Right renal cortex interstitium (tissue), 3 donors: Measurements from ENCODE around the gene APOL4. TPM values are rescaled to one million over a fixed set of nuclear protein-coding genes. Genes with fewer than 3 reads are reported as not detected.
"Not testable (repeated sequence)": the region's sequence is repeated elsewhere in the genome, so short reads cannot be mapped to it uniquely, and the experiment has no call there.

Source experiments
- DNase-seq, 3 donors: peaks; one replicate each; pipeline ENCODE4 v3.0.0-alpha.2; 2013; ENCODE audit warnings: low read depth in 3 of 3, low spot score in 2 of 3
- polyA plus RNA-seq, 3 donors: library from polyadenylated mRNA; unstranded; fragments of 120-200 nt; gene quantifications; one replicate each; pipeline ENCODE4 v1.2.1, GENCODE V29; 2013; ENCODE audit not compliant: insufficient read length in 3 of 3

APOL4 gene
- polyA plus RNA-seq, 3 donors = 6.7 to 10.9 (median 8.8) TPM

DNA sequence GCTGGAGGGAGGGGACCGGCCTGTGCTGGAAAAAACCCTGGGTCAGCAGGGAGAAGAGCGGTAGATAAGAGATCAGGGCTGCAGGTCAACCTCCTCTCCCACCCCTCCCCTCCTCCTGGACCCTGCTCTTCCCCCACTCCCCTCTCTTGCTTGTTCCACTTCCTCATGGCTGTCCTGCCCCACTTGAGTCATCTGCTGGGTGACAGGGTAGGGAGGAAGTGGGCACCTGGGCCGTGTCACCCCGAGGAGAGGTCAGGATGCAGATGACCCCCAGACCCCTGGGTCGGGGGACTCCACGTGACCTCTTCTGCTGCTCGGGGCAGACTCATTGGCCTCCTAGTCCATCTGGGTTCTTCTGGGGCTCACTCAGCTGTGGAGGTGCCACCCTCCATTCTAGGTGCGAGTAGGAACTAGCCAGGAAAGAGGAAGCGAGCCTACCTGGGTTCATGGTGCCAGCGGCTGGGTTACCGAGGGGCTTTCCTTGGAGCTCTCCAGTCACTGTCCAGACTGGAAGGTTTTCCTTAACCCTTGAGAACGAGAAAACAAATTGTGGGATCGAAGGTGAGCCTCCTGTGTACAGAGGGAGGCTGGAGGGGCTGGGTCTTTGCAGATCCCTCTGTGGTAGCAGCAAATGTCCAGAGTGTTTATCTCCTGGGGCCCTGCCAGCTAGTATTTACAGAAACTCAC lies 31.2 kb upstream of the APOL4 start:
- DNase-seq = no peak

DNA sequence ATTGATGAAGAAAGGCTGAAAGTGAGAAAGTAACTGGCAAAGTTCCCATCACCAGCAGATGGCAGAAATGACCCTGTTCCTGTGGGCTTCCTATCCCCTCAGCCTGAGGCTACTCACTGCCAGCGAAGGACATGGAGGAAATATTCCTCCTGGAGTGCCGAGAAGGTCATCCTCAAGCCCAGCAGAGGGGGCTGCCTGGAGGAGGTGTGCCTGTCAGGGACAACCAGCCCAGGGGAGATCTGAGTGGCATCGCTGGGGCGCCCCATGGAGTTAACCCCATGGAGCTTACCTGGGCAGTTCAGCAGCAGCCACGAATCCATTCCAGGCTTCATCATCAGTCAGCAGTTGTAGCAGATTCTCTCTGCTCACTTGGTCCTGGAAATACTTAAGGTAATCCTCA lies 29.4 kb upstream of the APOL4 start:
- DNase-seq = not testable (repeated sequence)

DNA sequence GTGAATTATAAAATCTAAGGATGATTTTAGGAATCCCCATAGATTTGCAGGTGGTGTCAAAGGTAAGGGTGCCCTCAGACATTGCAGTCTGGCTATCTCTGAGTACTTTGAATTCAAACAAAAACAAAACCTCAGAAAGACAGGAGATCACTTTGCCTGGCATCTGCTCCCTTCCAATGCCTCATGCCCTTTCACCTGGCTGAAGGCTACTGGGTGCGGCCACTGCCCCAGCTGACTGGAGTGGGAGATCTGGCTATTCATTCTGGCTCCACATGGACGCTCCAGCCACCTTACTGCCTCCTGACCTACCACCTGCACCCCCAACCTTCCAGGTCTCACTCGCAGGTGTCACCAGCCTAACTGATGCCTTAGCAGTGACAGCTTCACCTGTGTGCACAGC lies 28.0 kb upstream of the APOL4 start:
- not testable (repeated sequence) for DNase-seq

DNA sequence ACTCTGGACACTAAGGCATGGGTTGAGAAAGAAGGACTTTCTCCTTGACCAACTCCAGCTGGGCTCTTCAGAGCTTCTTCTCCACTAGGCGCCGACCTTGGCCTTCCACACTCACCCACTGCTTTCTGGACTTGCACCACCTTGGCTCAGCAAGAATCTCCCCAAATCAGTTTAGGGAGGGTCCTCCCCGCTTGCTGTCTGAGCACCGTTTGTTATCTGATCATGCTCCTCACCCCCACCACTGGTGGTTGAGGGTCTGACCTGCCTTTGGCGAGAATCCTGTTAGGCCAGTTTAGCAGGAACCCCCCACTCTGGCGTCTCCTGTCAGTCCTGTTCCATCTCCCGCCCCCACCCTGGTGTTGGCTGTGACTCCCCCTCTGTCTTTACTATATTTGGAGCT lies 27.3 kb upstream of the APOL4 start:
- no peak for DNase-seq

DNA sequence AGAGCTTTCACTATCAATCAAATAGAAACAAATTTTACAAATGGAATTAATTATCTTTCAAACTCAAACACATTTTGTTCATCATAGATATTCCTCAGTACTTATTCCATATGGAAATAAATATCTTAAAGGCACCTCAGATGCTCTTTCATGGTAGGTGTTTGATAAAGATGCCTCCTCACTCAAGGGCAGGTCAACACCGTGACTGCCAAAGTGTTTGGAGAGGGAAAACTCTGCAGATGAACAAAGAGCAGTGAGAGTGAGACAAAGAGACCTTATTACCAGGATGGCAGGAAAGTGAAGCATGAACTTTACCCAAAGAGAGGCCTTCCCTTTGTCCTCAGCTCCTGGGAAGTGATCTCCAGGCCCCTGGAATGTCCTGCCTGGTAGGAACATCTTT lies 26.8 kb upstream of the APOL4 start:
- not testable (repeated sequence) for DNase-seq

DNA sequence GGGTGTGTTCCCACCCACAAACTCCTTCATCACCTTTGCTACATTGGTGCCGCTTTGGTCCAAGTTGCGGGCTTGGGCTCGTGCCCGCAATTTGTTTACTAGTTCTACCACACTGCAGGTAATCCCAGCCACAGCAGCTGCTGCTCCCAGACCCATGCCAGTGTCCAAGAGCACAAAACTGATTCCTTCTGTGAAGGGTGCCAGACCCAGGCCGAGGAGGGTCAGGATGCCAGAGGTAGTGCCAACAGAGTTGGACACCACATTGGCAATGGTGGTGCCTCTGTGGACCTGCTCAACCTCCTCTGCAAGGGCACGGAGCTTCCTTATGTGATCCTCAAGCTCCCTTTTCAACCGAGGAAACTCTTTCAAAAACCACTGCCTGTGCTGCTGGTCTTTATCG lies 26.2 kb upstream of the APOL4 start:
- no peak for DNase-seq

DNA sequence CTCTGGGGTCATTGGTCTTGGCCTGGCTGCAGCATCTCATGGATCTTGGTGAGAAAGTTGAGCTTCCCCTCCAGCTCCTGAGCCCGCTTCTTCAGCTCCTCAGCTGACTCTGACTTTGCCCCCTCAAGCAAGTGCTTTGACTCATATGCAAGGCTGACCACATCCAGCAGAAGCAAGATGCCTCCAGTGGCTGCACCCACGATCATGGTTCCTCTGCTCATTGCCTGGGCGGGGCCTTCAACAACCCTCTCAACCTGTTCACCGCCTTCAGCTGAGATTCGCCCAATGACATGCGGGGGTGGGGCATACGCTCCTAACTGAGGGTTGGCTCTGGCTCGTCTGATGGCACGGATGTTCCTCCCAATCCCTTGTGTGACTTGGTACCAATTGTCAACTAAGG lies 25.8 kb upstream of the APOL4 start:
- no peak for DNase-seq

DNA sequence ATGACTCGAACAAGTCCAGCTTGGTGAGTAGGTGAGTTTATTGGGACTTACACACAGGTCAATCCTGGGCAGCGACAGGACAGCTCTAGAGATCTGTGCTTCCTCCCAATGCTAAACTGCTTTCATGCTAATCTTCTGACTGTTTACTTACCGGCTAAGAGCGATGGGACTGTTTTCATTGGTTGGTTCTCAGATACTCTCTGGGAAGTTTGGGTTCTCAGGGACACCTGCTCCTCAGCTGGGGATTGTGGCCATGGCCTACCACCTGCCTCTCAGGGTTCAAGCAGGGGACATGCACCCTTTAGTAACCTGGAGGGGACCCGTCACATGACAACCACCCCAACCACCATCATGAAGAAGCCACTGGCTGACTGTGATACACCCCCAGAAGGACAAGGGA lies 24.6 kb upstream of the APOL4 start:
- DNase-seq = no peak

DNA sequence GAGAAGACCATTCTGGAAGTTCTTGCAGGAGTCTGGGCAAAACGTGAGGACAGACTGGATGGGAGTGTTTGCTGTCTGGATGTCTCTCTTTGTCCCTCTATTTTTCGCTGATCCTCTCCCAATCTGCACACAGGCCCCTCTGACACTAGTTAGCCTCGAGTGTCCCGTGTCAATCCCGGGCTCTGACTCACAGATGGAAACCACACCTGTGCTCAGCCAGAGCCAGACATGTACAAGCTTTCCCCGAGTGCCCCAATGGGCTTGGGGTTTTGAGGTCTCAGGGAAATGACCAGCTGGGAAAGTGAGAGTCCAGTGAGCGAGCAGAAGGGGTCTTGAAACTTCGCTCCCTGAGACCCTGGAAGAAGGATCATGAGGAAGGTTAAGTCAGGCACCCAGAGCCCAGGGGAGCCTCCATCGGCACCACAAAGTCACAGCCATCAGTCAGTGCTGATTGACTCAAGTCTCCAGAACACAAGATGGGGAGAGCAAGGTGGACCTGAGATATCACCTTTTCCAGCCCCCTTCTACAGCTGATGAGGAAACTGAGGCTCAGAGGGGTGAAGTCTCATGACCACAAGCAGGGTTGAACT lies 23.8 kb upstream of the APOL4 start:
- DNase-seq = no peak

DNA sequence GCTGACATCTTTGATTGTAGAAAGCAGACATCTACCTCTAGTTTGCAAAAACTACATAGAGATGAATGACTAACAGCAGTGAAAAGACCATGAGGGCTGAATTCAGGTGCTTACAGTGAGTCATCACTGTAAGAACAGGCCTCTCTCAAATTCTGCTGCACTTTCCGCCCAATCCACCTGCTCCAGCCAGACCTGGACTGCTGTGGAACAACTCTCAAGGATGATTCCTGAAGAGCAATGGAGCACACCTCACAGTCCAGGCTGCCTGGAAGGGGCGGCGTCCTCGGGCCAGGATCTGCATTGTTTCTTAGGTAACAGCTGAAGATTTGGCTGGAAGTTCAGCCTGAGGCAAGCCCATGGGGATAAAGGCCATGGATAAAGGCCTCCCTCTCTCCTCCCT lies 22.6 kb upstream of the APOL4 start:
- no peak for DNase-seq

DNA sequence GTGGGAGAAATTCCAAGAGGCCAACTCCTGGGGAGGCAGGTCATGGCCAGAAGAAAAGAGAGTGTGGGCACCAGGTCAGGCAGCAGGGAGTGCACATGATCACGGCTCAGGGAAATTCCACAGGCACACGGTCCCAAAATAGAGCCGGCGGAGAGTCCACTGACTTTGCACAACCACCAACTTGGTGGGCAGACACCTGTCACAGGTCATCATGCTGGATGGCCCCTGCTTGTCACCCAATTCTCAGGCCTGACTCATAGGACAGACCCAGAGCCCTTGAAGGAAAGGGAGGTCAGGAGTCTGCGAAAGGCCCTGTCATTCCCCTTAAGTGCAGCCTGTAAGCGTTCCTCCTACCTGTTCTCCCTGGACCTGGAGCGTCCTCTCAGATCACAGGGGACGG lies 21.9 kb upstream of the APOL4 start:
- DNase-seq = no peak

DNA sequence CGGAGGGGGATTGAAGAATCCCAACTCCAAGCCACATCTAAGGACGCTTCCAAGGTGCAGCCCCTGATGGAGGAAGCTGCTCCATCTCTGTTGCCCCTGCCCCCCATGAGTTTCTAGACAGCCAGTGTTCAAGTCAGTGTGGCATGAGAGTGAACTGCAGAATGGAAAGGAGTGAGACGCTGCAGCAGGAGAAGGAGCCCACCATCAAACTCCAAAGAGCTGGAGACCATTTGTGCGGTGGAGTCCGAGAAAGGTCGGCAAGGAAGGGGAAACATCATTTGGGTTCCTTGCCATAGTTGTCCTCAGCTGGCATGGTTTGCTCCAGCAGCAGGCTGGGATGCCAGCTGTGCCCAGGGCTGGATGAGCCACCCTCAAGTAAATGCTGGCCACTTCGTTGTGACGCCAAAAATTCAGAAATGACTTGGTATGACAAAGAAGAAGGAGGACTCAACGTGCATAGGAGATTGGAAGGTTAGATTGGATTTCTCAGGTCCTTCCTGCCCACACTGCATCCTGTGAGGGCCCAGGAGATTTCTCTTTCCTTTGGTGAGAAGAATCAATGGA lies 21.4 kb upstream of the APOL4 start:
- DNase-seq = no peak

DNA sequence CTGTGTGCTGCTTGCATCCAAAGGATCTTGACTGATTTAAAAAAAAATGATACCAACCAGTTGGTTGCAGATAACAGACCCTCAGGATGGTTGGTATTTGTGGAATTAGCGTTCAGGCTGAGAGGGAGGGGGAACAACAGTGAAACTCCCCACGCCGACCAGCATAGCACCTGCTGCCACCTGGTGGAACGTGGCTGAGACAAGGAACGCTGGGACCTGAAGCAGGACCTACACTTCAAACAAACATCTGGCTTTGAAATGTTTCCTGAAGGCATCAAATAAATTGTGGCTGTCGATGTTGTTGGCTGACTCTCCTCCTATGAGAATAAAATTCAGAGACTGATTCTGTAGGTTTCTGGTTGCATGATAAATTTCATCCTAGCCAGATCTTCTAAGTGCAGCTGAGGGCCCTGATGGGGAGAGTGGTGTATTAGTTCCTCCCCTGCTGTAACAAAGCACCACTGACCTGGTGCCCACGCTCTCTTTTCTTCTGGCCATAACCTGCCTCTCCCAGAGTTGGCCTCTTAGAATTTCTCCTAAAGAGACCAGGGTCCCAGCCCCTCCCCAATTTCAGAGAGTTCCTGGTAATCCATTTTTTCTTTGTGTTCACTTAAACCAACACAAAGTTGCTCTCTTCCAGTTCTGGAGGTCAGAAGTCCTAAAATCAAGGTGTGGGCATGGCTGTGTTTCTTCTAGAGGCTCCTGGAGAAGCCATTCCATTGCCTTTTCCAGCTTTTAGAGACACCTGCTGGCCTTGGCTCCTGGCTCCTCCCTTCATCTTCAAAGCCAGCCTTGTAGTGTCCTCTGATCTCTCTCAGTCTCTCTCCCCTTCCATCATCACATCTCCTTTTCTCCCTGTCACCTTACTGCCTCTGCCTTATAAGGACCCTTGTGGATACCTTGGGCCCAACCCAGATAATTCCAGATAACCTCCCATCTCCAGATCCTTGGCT lies 20.5 kb upstream of the APOL4 start:
- DNase-seq = peak in 1 of 3 donors; percentile 38

DNA sequence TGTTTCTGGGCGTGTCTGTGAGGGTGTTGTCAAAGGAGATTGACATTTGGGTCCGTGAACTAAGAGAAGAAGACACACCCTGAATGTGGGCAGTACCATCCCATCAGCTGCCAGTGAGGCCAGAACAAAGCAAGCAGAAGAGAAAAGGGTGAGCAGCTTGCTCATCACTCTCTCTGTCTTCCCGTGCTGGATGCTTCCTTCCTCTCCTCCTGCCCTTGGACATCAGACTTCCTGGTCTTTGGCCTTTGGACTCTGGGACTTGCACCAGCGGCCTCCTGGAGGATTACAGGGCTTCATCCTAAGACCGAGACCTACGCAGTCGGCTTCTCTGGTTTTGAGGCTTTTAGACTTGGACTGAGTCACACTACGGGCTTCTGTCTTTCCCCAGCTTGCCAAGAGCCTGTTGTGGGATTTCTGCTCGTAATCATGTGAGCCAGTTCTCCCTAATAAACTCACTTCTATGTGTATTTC lies 18.9 kb upstream of the APOL4 start:
- no peak for DNase-seq

DNA sequence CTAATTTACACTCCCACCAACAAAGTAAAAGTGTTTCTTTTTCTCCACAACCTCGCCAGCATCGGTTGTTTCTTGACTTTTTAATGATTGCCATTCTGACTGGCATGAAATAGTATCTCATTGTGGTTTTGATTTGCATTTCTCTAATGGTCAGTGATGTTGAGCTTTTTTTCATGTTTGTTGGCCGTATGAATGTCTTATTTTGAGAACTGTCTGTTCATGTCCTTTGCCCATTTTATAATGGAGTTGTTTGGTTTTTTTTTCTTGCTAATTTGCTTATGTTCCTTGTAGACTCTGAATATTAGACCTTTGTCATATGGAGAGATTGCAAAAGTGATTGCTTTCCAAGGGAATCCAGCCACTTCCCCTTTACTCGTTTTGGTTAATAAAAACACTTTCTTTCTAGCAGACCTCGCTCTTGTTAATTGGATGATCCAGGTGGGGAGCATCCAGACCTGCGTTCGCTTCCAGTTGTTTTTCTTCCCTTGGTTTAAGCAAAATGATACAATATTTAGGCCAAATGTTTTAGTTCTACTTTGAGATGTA lies 17.1 kb upstream of the APOL4 start:
- no peak for DNase-seq

DNA sequence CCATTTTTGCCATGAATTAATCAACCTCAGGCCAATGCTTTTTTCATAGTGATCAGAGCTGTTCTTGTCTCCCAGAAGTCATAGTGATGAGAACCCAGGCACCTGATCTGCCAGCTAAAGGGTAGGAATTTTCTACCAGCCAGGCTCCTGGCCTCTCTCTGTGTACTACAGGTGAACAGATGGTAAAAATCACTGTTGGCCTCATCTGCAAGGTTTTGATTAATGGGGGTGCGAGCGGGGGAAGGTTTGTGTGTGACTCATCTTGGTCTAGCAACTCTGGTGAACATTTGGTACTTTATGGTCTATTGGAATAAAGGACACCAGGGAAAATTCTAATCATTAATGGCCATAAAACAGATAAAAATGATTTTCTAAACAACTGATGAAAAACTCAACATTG lies 14.4 kb upstream of the APOL4 start:
- no peak for DNase-seq

DNA sequence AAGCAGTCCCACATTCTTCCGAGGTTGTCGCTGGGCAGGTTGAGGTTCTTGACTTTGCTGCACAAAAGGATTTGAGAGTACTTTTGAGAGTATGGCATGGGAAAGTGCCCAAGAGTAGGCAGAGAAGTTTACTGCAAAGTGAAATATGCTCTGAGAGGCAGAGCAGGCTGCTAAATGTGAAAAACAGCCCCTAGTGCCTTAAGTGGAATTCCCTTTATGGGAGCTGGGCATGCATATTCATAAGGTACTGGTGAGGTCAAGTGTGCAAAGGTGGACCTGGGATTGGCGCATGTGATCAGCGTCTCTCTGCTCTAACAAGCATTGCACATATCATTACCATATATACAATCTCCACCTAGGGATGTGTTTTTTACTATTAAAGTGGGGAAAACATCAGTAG lies 12.0 kb upstream of the APOL4 start:
- DNase-seq = no peak

DNA sequence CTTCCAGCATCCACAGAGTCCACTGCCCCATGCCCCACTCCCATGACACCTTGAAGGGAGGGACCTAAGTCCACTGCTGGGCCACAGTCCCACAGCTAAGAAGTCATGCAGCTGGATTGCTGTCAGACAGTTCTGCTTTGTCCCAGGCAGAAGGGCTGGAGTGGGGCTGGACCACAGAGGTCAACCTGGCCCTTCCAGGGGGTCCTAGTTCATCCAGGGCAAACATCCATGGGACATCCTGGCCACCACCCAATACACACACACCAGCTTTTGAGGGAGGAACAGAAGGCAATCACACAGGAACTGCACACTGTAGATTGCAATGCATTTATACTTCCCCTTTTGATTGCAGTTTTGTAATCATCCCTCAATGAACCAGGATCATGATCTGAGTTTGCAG lies 11.3 kb upstream of the APOL4 start:
- DNase-seq = no peak

DNA sequence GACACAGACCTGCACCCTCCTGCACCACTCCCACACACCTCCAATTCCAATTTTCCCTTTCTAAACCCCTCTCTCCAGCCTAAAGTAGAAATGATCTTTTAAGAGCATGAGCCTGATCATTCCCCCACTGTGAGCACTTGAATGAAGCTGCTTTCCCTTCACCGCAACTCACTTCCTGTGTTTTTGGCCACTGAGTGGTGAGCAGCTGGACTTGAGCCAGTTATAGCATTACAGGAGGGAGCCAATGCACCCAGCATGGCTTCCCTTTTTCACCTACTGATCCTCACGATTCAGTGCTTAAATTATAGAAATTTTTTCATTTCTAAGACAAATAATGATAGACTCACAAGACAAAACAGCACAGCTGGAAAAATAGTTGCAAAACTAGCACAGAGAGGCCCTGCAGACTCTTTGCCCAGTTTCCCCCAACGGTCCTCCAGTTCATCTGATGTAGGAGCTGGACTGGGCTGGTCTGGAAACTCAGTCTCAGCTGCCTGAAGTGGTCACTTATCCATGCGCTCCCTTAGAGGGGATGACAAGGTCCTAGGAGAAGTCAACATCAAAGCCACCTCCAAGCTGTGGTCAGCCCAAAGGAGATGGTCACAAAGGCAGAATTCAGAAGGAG lies 9.7 kb upstream of the APOL4 start:
- no peak for DNase-seq

DNA sequence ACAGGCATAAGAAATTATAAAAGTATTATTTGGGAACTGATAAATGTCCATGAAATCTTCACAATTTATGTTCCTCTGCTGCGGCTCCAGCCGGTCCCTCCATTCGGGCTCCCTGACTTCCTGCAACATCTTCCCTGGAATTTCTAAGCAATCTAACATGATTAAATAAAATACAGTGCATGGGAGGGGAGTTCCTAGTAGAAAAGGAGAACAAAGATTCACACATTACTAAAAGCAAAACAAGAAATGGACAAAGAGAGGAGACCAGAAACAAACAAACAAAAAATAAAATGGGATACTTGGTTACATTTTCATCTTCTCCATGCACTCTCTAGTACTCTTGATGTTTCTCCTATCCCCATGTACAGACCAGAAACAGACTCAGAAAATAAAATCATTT lies 8.6 kb upstream of the APOL4 start:
- DNase-seq = no peak
